ENCODE data around the gene ZNF618. TPM values are rescaled to one million over a fixed set of nuclear protein-coding genes. Genes with fewer than 3 reads are reported as not detected.

ZNF618 gene
- total RNA-seq, 1 donor from 2014 or later, result 0.25 TPM

GRCh38 chr9:113886933-113887332 lies 10.8 kb downstream of the ZNF618 start:
- Mint-ChIP-seq H3K27ac (no peak overlapping the region), H3K9me3 (peaks cover 7% of the 10 kb centered on the region), H3K27me3 (ENCODE audit: low read depth) (peaks cover 10% of the 10 kb centered on the region), H3K36me3 (ENCODE audit: low read depth) (no peaks in the 10 kb centered on the region), H3K4me1 (ENCODE audit: low read depth) (peaks cover 20% of the 10 kb centered on the region), H3K4me3 (ENCODE audit: low read depth) (no peak overlapping the region)
- DNase-seq (ENCODE audit: low spot score), result no peak
- intact Hi-C loops (cut with micrococcal nuclease), result no loop called here

GRCh38 chr9:113887436-113887835 lies 11.3 kb downstream of the ZNF618 start:
- Mint-ChIP-seq H3K4me1 (ENCODE audit: low read depth) (peaks cover 20% of the 10 kb centered on the region), H3K36me3 (ENCODE audit: low read depth) (no peaks in the 10 kb centered on the region), H3K27ac (no peak overlapping the region), H3K9me3 (peaks cover 7% of the 10 kb centered on the region), H3K4me3 (ENCODE audit: low read depth) (no peak overlapping the region), H3K27me3 (ENCODE audit: low read depth) (peaks cover 10% of the 10 kb centered on the region)
- no peak for DNase-seq (ENCODE audit: low spot score)
- intact Hi-C loops (cut with micrococcal nuclease), result no loop called here

GRCh38 chr9:113888336-113888735 lies 12.2 kb downstream of the ZNF618 start:
- peaks cover 7% of the 10 kb centered on the region for H3K9me3 Mint-ChIP-seq
- no peak for DNase-seq (ENCODE audit: low spot score)
- H3K36me3 Mint-ChIP-seq (ENCODE audit: low read depth), result no peaks in the 10 kb centered on the region
- intact Hi-C loops (cut with micrococcal nuclease), result no loop called here
- H3K4me1 Mint-ChIP-seq (ENCODE audit: low read depth), result peaks cover 20% of the 10 kb centered on the region
- no peak overlapping the region for H3K27ac Mint-ChIP-seq
- peaks cover 11% of the 10 kb centered on the region for H3K27me3 Mint-ChIP-seq (ENCODE audit: low read depth)
- H3K4me3 Mint-ChIP-seq (ENCODE audit: low read depth), result no peak overlapping the region

GRCh38 chr9:113888976-113889375 lies 12.9 kb downstream of the ZNF618 start:
- Mint-ChIP-seq H3K36me3 (ENCODE audit: low read depth) (no peaks in the 10 kb centered on the region), H3K27me3 (ENCODE audit: low read depth) (peaks cover 11% of the 10 kb centered on the region), H3K9me3 (peaks cover 7% of the 10 kb centered on the region), H3K27ac (no peak overlapping the region), H3K4me1 (ENCODE audit: low read depth) (peaks cover 20% of the 10 kb centered on the region), H3K4me3 (ENCODE audit: low read depth) (no peak overlapping the region)
- intact Hi-C loops (cut with micrococcal nuclease), result no loop called here
- DNase-seq (ENCODE audit: low spot score), result no peak

GRCh38 chr9:113890704-113891103 lies 14.6 kb downstream of the ZNF618 start:
- H3K27ac Mint-ChIP-seq, result no peak overlapping the region
- peaks cover 16% of the 10 kb centered on the region for H3K4me1 Mint-ChIP-seq (ENCODE audit: low read depth)
- intact Hi-C loops (cut with micrococcal nuclease), result no loop called here
- H3K27me3 Mint-ChIP-seq (ENCODE audit: low read depth), result peaks cover 19% of the 10 kb centered on the region
- no peaks in the 10 kb centered on the region for H3K36me3 Mint-ChIP-seq (ENCODE audit: low read depth)
- peaks cover 7% of the 10 kb centered on the region for H3K9me3 Mint-ChIP-seq
- H3K4me3 Mint-ChIP-seq (ENCODE audit: low read depth), result no peak overlapping the region
- no peak for DNase-seq (ENCODE audit: low spot score)

GRCh38 chr9:113892861-113893491 lies 16.9 kb downstream of the ZNF618 start:
- Mint-ChIP-seq H3K4me1 (ENCODE audit: low read depth) (no peaks in the 10 kb centered on the region), H3K9me3 (peaks cover 7% of the 10 kb centered on the region), H3K27me3 (ENCODE audit: low read depth) (peaks cover 21% of the 10 kb centered on the region), H3K36me3 (ENCODE audit: low read depth) (no peaks in the 10 kb centered on the region), H3K27ac (no peak overlapping the region), H3K4me3 (ENCODE audit: low read depth) (no peak overlapping the region)
- DNase-seq (ENCODE audit: low spot score), result no peak
- intact Hi-C loops (cut with micrococcal nuclease), result no loop called here

- Mint-ChIP-seq H3K9me3 (peaks cover 6% of the 10 kb centered on the region), H3K4me1 (ENCODE audit: low read depth) (no peaks in the 10 kb centered on the region), H3K27me3 (ENCODE audit: low read depth) (peaks cover 21% of the 10 kb centered on the region), H3K36me3 (ENCODE audit: low read depth) (no peaks in the 10 kb centered on the region), H3K4me3 (ENCODE audit: low read depth) (no peak overlapping the region), H3K27ac (no peak overlapping the region)
- no peak for DNase-seq (ENCODE audit: low spot score)
- intact Hi-C loops (cut with micrococcal nuclease), result no loop called here
Observed at GRCh38 chr9:113894166-113894565, 18.1 kb downstream of the ZNF618 start.

- no peak overlapping the region for H3K27ac Mint-ChIP-seq
- peaks cover 19% of the 10 kb centered on the region for H3K27me3 Mint-ChIP-seq (ENCODE audit: low read depth)
- no peaks in the 10 kb centered on the region for H3K36me3 Mint-ChIP-seq (ENCODE audit: low read depth)
- no peaks in the 10 kb centered on the region for H3K4me1 Mint-ChIP-seq (ENCODE audit: low read depth)
- no peak overlapping the region for H3K4me3 Mint-ChIP-seq (ENCODE audit: low read depth)
- no peaks in the 10 kb centered on the region for H3K9me3 Mint-ChIP-seq
- no peak for DNase-seq (ENCODE audit: low spot score)
- intact Hi-C loops (cut with micrococcal nuclease), result no loop called here
Observed at GRCh38 chr9:113895526-113895925, 19.4 kb downstream of the ZNF618 start.

GRCh38 chr9:113896713-113897112 lies 20.6 kb downstream of the ZNF618 start:
- peaks cover 15% of the 10 kb centered on the region for H3K27me3 Mint-ChIP-seq (ENCODE audit: low read depth)
- DNase-seq (ENCODE audit: low spot score), result no peak
- no peaks in the 10 kb centered on the region for H3K9me3 Mint-ChIP-seq
- H3K4me3 Mint-ChIP-seq (ENCODE audit: low read depth), result no peak overlapping the region
- intact Hi-C loops (cut with micrococcal nuclease), result no loop called here
- no peaks in the 10 kb centered on the region for H3K36me3 Mint-ChIP-seq (ENCODE audit: low read depth)
- H3K27ac Mint-ChIP-seq, result no peak overlapping the region
- H3K4me1 Mint-ChIP-seq (ENCODE audit: low read depth), result no peaks in the 10 kb centered on the region

- intact Hi-C loops (cut with micrococcal nuclease), result no loop called here
- Mint-ChIP-seq H3K9me3 (no peaks in the 10 kb centered on the region), H3K27me3 (ENCODE audit: low read depth) (peaks cover 13% of the 10 kb centered on the region)
Observed at GRCh38 chr9:113898151-113898550, 22.0 kb downstream of the ZNF618 start.

GRCh38 chr9:113898596-113898995 lies 22.5 kb downstream of the ZNF618 start:
- peaks cover 18% of the 10 kb centered on the region for H3K27me3 Mint-ChIP-seq (ENCODE audit: low read depth)

More at GRCh38 chr9:113898151-113898550, 22.0 kb downstream of the ZNF618 start:
- no peak for DNase-seq (ENCODE audit: low spot score)
- Mint-ChIP-seq H3K27ac (no peak overlapping the region), H3K36me3 (ENCODE audit: low read depth) (no peaks in the 10 kb centered on the region), H3K4me3 (ENCODE audit: low read depth) (no peak overlapping the region), H3K4me1 (ENCODE audit: low read depth) (no peaks in the 10 kb centered on the region)

GRCh38 chr9:113899205-113899604 lies 23.1 kb downstream of the ZNF618 start:
- H3K36me3 Mint-ChIP-seq (ENCODE audit: low read depth), result no peaks in the 10 kb centered on the region
- intact Hi-C loops (cut with micrococcal nuclease), result no loop called here
- H3K4me3 Mint-ChIP-seq (ENCODE audit: low read depth), result no peak overlapping the region
- H3K27me3 Mint-ChIP-seq (ENCODE audit: low read depth), result peaks cover 21% of the 10 kb centered on the region
- H3K9me3 Mint-ChIP-seq, result no peaks in the 10 kb centered on the region
- H3K27ac Mint-ChIP-seq, result no peak overlapping the region
- H3K4me1 Mint-ChIP-seq (ENCODE audit: low read depth), result no peaks in the 10 kb centered on the region
- no peak for DNase-seq (ENCODE audit: low spot score)

More at GRCh38 chr9:113898596-113898995, 22.5 kb downstream of the ZNF618 start:
- Mint-ChIP-seq H3K27ac (no peak overlapping the region), H3K36me3 (ENCODE audit: low read depth) (no peaks in the 10 kb centered on the region), H3K4me1 (ENCODE audit: low read depth) (no peaks in the 10 kb centered on the region), H3K9me3 (no peaks in the 10 kb centered on the region), H3K4me3 (ENCODE audit: low read depth) (no peak overlapping the region)
- DNase-seq (ENCODE audit: low spot score), result no peak
- intact Hi-C loops (cut with micrococcal nuclease), result no loop called here

GRCh38 chr9:113901221-113901688 lies 25.1 kb downstream of the ZNF618 start:
- DNase-seq (ENCODE audit: low spot score), result no peak
- H3K9me3 Mint-ChIP-seq, result no peaks in the 10 kb centered on the region
- H3K27me3 Mint-ChIP-seq (ENCODE audit: low read depth), result peaks cover 14% of the 10 kb centered on the region

More at GRCh38 chr9:113901221-113901688, 25.1 kb downstream of the ZNF618 start:
- Mint-ChIP-seq H3K27ac (no peak overlapping the region), H3K4me1 (ENCODE audit: low read depth) (no peaks in the 10 kb centered on the region), H3K4me3 (ENCODE audit: low read depth) (no peak overlapping the region), H3K36me3 (ENCODE audit: low read depth) (no peaks in the 10 kb centered on the region)
- intact Hi-C loops (cut with micrococcal nuclease), result no loop called here

Measured in activated T-helper 2 cell treated with anti-CD3 and anti-CD28 coated beads, Interferon-gamma antibody, Interleukin-2, Interleukin-4, amounts not matched to agents 10 μg/mL and 5 μg/mL and 100 μg/mL, durations not matched to agents 14 hours and 24 hours and 36 hours (primary cell).